Hypothalamus (tissue), 51 donors: ENCODE data around the gene ITGA2B.
"Not testable (repeated sequence)": the region's sequence is repeated elsewhere in the genome, so short reads cannot be mapped to it uniquely, and the experiment has no call there.

Experiments
- DNase-seq, 51 donors: peaks; one replicate each; lab custom pipeline; 2025; lab: John Stamatoyannopoulos, UW

Gene ITGA2B

GRCh38 chr17:44372036-44372435, 17.4 kb downstream of the ITGA2B start:
- DNase-seq, result no peak

- not testable (repeated sequence) for DNase-seq
These were observed 19.9 kb downstream of the ITGA2B start for GRCh38 chr17:44369414-44370023.

GRCh38 chr17:44368391-44369243, 20.8 kb downstream of the ITGA2B start:
- not testable (repeated sequence) for DNase-seq

- DNase-seq, result no peak
These were observed 22.0 kb downstream of the ITGA2B start for GRCh38 chr17:44367231-44367979.

- DNase-seq, result not testable (repeated sequence)
These were observed 24.4 kb downstream of the ITGA2B start for GRCh38 chr17:44365051-44365450.

GRCh38 chr17:44363613-44364159, 25.8 kb downstream of the ITGA2B start, which contains the start of gene FAM171A2:
Gene FAM171A2 (minus strand): TSS chr17:44363853. CDS start chr17:44363714, 139 bp downstream.
- peak in 29 of 51 donors; percentile 13 to 74 (median 35) for DNase-seq

- DNase-seq, result peak in 7 of 51 donors; percentile 20 to 32 (median 26)
These were observed 26.4 kb downstream of the ITGA2B start for GRCh38 chr17:44362949-44363612.

- no peak for DNase-seq
These were observed 26.9 kb downstream of the ITGA2B start for GRCh38 chr17:44362459-44362948.

GRCh38 chr17:44361292-44362260, 27.9 kb downstream of the ITGA2B start:
- DNase-seq, result peak in 1 of 51 donors; percentile 20

- peak in 11 of 51 donors; percentile 9 to 28 (median 16) for DNase-seq
These were observed 28.6 kb downstream of the ITGA2B start for GRCh38 chr17:44360826-44361225.

GRCh38 chr17:44360144-44360533, 29.3 kb downstream of the ITGA2B start:
- DNase-seq, result no peak

GRCh38 chr17:44359458-44360143, 29.8 kb downstream of the ITGA2B start:
- no peak for DNase-seq

- no peak for DNase-seq
These were observed 30.4 kb downstream of the ITGA2B start for GRCh38 chr17:44359006-44359405.

GRCh38 chr17:44358066-44358465, 31.4 kb downstream of the ITGA2B start:
- DNase-seq, result no peak

- DNase-seq, result no peak
These were observed 33.2 kb downstream of the ITGA2B start for GRCh38 chr17:44356241-44356640.

- DNase-seq, result no peak
These were observed 33.8 kb downstream of the ITGA2B start for GRCh38 chr17:44355642-44356099.

- DNase-seq, result peak in 1 of 51 donors; percentile 24
These were observed 34.6 kb downstream of the ITGA2B start for GRCh38 chr17:44354582-44355561.
